ENCODE results near the gene RPS6KA2. TPM values are rescaled to one million over a fixed set of nuclear protein-coding genes. Genes with fewer than 3 reads are reported as not detected.

The RPS6KA2 gene
- total RNA-seq, 1 experiment from 2014 or later: 14.7 TPM

DNA sequence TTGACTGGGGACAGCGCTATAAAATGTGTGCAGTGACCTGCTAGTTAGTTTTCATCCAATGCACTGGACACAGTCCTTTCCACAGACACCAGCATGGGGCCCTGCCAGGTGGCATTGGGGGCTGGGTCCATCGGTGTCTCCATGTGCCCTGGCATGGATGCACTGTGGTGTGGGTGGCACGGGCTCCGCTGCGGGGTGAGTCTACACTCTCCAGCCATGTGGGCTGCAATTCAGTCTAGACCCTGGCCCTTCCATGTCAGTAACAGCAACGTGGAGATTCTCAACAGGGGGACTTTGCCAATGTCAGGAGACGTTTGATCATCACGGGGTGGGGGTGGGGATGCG is 140.5 kb downstream of the RPS6KA2 start:
- no peak for DNase-seq (ENCODE audit: low spot score)
- in situ Hi-C loops (cut with HindIII; ENCODE audit: low sequenced_read_pairs): no loop called here

DNA sequence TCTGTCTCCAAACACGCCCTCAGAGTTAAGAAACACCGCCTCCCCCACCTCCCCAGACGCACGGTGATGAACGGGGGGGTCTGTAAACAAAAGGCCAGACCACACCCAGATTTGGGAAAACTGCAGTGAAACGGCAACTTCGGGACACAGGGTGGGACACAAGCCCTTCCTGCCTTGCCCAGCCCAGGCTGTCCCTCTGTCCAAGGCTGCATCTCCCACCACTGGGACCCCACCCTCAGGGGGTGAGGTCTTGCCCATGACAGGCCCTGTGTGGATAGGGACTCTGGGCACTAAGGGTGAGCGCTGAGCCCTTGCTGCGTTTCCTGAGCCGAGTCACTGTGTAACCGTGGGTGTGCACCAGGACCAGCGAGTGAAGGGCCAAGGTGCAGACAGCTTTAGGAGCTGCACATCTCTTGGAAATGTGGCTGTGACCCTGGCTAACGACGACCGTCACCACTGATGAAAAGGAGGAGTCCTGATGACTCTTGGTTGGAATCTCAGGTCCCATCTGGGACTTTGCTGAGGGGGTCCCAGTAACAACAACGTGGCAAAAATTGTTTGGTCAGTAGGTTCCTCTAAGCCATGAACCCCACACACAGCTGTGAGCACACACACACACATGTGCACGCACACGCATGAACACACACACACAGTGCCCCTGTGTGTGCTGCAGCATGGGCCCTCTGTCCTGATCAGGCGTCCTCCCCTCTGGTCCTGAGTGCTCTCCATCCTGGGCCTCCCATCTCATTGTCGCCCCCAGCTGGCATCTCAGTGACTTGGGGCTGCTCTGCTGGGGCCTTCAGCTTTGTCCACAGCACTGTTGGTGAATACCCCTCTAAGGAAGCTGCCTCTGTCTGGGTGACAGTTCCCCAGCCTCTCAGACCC is 141.2 kb downstream of the RPS6KA2 start:
- in situ Hi-C loops (cut with HindIII; ENCODE audit: low sequenced_read_pairs): no loop called here
- no peak for DNase-seq (ENCODE audit: low spot score)

GRCh38 chr6:166484863-166485262 is 142.2 kb downstream of the RPS6KA2 start:
- in situ Hi-C loops (cut with HindIII; ENCODE audit: low sequenced_read_pairs): no loop called here
- DNase-seq (ENCODE audit: low spot score): no peak

- DNase-seq (ENCODE audit: low spot score): no peak
- in situ Hi-C loops (cut with HindIII; ENCODE audit: low sequenced_read_pairs): no loop called here
These were observed 143.3 kb downstream of the RPS6KA2 start for GRCh38 chr6:166483573-166484250.

- DNase-seq (ENCODE audit: low spot score): no peak
- in situ Hi-C loops (cut with HindIII; ENCODE audit: low sequenced_read_pairs): no loop called here
These were observed 144.0 kb downstream of the RPS6KA2 start for GRCh38 chr6:166483026-166483425.

- in situ Hi-C loops (cut with HindIII; ENCODE audit: low sequenced_read_pairs): no loop called here
- DNase-seq (ENCODE audit: low spot score): no peak
These were observed 148.1 kb downstream of the RPS6KA2 start for GRCh38 chr6:166478782-166479592.

DNA sequence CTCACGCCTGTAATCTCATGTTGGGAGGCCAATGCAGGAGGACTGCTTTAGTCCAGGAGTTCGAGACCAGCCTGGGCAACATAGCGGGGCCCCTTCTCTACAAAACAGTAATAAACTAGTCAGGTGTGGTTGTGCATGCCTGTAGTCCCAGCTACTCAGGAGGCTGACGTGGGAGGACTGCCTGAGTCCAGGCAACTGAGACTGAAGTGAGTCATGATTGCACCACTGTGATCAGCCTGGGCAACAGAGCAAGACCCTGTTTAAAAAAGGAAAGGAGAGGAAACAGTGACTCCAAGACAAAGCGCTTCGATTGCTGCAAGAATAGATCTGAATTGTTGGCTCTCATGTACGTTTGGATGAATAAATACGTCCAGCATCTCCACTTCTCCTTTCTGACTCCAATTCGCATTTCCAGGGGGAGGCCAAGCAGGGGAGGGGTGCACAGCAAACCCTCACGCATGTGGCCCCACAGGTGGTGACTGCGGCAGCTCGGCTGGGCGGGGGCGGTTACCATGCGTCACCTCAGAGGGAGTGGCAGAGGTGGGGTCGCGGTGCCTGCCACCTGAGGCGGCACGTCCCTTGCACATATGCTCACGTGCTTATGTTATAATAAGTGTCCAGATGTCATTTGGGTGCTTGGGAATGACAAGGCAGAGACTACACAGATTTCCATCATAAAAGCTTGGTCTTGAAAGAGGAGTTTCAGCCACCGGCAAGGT is 149.2 kb downstream of the RPS6KA2 start:
- no peak for DNase-seq (ENCODE audit: low spot score)
- in situ Hi-C loops (cut with HindIII; ENCODE audit: low sequenced_read_pairs): no loop called here

GRCh38 chr6:166476634-166477215 is 150.3 kb downstream of the RPS6KA2 start:
- DNase-seq (ENCODE audit: low spot score): no peak
- in situ Hi-C loops (cut with HindIII; ENCODE audit: low sequenced_read_pairs): no loop called here

- in situ Hi-C loops (cut with HindIII; ENCODE audit: low sequenced_read_pairs): no loop called here
These were observed 150.9 kb downstream of the RPS6KA2 start for GRCh38 chr6:166476061-166476591.

DNA sequence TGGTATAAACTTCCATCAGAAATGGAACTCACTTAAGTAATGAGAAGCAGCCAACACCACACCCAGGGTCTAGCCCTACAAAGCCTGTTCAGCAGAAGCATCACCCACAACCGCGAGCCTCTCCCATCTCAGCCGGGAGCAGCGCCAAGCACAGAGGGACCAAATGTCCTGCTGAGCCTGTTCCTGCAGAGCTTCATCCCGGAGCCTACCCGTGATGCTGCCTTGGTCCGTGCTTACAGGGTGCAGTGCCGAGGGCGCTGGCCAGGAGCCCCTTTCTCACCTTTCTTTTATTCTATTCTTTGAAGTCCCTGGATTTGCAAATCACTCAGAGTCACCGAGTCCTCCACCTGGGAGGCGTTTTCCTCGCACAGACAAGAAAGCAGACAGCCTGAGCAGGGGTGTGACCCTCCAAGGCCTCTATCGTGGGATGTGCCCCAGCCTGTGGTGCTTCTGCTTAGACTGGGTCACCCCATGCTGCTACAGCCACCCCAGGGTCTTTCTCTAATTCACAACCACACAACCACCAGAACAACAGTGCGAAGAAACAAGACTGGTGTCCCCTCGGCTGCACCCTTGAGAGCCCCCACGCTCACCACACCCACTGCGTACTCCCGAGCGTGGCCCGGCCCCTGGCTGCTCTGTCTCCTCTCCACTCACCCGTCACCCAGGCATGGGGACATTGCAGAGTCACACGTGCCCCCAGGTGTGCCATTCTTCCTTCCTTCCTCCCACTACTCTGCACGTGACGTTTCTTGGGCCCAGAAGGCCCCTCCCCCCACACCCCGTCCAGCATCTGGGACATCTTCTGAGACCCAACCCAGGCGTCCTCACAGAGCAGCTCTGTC is 152.1 kb downstream of the RPS6KA2 start:
- in situ Hi-C loops (cut with HindIII; ENCODE audit: low sequenced_read_pairs): no loop called here
- DNase-seq (ENCODE audit: low spot score): no peak

More at GRCh38 chr6:166476061-166476591, 150.9 kb downstream of the RPS6KA2 start:
- DNase-seq (ENCODE audit: low spot score): no peak

- in situ Hi-C loops (cut with HindIII; ENCODE audit: low sequenced_read_pairs): no loop called here
- DNase-seq (ENCODE audit: low spot score): no peak
These were observed 153.0 kb downstream of the RPS6KA2 start for GRCh38 chr6:166473886-166474571.

DNA sequence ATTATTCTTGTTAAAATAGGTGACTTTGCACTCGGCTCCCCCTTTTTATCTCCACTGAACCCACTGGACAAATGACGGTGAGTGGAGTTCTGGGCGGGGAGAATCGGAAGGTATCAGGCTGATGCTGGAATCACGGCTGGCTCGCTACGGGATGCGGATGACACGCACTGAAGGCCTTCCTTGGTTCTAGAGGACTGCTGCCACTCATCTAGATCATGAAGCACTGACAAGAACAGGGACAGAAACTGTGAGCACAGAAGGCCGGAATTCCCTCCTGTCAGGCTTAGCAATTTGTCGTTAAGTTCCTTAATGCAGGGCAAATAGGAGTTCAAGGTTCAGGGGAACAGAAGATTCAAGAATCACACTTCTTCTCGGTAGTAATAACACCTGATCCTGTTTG is 154.4 kb downstream of the RPS6KA2 start:
- no peak for DNase-seq (ENCODE audit: low spot score)
- in situ Hi-C loops (cut with HindIII; ENCODE audit: low sequenced_read_pairs): no loop called here

GRCh38 chr6:166471797-166472260 is 155.2 kb downstream of the RPS6KA2 start:
- in situ Hi-C loops (cut with HindIII; ENCODE audit: low sequenced_read_pairs): no loop called here
- no peak for DNase-seq (ENCODE audit: low spot score)

DNA sequence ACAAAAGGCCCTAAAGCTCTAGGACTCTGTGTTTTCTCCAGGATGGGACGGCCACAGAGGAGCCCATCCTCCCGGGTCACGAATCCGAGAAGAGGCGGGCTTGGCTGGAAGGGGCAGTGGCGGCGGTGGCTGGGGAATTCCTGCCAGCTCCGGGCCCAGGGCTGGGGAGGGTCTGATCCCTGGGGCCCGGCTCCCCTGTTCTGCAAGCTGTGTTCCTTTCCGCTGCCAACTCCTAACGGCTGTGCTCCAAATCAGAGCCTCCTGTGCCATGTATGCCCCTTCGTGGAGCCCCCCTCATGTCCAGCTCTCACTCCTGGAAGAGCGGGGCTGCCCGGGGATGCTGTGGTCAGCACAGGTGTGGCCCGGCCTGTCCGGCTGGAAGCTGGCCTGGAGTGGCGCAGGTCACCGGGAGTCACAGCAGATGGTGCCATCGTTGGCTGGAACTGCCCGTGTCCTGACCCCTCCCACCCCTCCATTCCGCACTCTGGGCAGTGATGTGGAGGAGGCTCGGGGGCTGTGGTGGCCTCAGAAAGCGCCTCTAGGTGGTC is 156.1 kb downstream of the RPS6KA2 start:
- no peak for DNase-seq (ENCODE audit: low spot score)
- in situ Hi-C loops (cut with HindIII; ENCODE audit: low sequenced_read_pairs): no loop called here

DNA sequence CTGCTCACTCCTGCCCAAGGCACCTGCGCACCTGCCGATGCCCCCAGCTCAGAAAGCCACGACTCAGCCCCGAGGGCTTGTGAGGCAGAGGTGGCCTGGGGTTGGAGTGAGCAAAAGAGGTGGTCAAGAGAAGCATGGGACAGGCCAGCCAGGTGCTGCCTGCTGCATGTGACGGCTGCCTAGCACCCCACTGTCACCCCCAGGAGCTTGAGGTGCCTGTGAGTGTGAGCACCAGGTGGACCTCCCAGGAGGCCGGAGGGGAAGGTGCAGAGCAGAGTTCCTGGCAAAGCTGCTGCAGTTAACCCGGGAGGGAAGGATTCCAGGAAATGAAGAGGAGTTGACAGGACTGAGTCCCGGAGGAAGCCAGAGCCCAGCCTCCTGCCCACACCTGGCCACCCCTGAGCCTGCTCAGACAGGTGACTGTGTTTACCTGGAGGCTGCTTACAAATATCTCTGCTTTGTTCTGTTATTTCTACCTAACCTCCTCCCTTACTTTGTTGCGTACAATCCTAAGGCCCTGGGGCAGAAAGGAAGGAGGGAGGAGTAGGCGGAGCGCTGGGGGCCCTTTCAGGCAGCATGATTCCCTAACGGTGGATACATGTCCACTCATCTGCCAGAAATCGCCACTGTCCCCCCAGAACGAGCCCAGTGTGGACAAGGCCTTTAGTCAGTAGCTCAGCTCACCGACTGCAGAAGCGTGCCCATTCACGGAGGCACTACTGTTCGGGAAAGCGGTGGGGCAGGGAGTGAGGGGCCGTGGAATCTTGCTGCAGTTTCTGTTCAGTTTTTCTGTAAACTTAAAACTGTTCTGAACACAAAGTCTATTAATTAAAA is 156.8 kb downstream of the RPS6KA2 start:
- in situ Hi-C loops (cut with HindIII; ENCODE audit: low sequenced_read_pairs): no loop called here
- no peak for DNase-seq (ENCODE audit: low spot score)

DNA sequence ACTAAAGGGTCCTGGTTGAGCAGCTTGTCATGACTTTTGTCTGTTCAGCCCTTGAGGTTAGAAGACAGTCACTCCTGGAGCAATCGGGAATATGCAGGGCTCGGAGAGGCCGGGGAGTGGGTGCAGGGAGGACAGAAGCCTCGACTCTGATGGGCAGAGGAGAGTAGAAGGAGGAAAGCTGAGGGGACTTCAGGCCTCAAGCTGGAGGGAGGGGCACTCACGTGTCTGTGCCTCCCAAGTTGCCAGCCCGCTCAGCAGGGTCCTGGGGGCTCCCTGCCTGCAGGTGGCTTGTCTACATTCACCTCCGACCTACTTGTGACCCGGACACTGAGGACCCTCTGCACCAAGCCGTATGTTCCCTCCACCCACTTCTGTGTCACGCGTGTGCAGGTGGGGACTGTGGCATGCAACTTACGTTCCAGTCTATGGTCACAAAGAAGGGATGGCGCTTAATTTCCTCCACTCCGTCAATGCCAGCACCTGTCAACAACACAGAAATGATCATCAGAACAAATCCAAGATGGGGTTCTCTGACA is 157.6 kb downstream of the RPS6KA2 start:
- DNase-seq (ENCODE audit: low spot score): no peak
- in situ Hi-C loops (cut with HindIII; ENCODE audit: low sequenced_read_pairs): no loop called here
